Fibroblast of mammary gland (primary cell): ENCODE results near the gene SLC15A1.

Source experiments
- DNase-seq: peaks from one replicate; pipeline ENCODE4 v3.0.0-alpha.2; 2010; ENCODE audit warnings: low read depth
- H3K4me3 ChIP-seq: 2 replicates; pipeline ENCODE4 v1.5.1; 2011; ENCODE audit warnings: low read depth, mild to moderate bottlenecking, low read length, moderate library complexity; ENCODE audit not compliant: control insufficient read depth
- CTCF ChIP-seq: conservative IDR thresholded peaks from 2 replicates; pipeline ENCODE4 v1.5.1; 2011; ENCODE audit warnings: low read depth, low read length, inconsistent platforms; ENCODE audit not compliant: control insufficient read depth, insufficient read depth

Gene SLC15A1

GRCh38 chr13:98752467-98753290 is at the start of gene SLC15A1:
TSS of gene SLC15A1 (minus strand) at chr13:98752672. CDS start at chr13:98752598, 74 bp downstream.
- no peak within 1 kb of the TSS for H3K4me3 ChIP-seq
- DNase-seq = no peak
- TF ChIP-seq CTCF = no peak

GRCh38 chr13:98801626-98802418 is 49.4 kb upstream of the SLC15A1 start:
- DNase-seq = no peak
- H3K4me3 ChIP-seq = no peak overlapping the region
- no peak for TF ChIP-seq CTCF

- H3K4me3 ChIP-seq = no peak overlapping the region
- no peak for TF ChIP-seq CTCF
- no peak for DNase-seq
Measured at GRCh38 chr13:98800078-98800477, 47.6 kb upstream of the SLC15A1 start.

- no peak for TF ChIP-seq CTCF
- DNase-seq = peak; percentile 96
Measured at GRCh38 chr13:98798849-98799645, 46.6 kb upstream of the SLC15A1 start.

GRCh38 chr13:98797456-98797855 is 45.0 kb upstream of the SLC15A1 start:
- DNase-seq = no peak
- TF ChIP-seq CTCF = no peak
- H3K4me3 ChIP-seq = no peak overlapping the region

More at GRCh38 chr13:98798849-98799645, 46.6 kb upstream of the SLC15A1 start:
- H3K4me3 ChIP-seq = no peak overlapping the region

- no peak for DNase-seq
- H3K4me3 ChIP-seq = no peak overlapping the region
- TF ChIP-seq CTCF = no peak
Measured at GRCh38 chr13:98796798-98797197, 44.3 kb upstream of the SLC15A1 start.
